ENCODE results near the gene SMARCA4. TPM values are rescaled to one million over a fixed set of nuclear protein-coding genes. Genes with fewer than 3 reads are reported as not detected.
A peak's percentile ranks its signal among the peaks of the same experiment; 100 is the strongest.

Gene SMARCA4
- total RNA-seq, 6 experiments from 2014 or later: 26.3 to 45.8 (median 27.7) TPM

DNA sequence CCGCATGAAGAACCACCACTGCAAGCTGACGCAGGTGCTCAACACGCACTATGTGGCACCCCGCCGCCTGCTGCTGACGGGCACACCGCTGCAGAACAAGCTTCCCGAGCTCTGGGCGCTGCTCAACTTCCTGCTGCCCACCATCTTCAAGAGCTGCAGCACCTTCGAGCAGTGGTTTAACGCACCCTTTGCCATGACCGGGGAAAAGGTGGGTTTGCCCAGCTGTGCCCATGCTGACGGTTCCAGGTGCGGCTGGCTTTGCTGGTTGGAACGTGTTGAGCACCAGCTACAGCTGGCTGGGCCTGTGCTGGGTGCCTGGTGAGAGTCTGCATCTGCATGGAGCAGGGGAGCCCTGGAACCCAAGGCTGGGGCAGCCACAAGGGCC is 60.9 kb downstream of the SMARCA4 start:
- no peak for ATAC-seq
- WGBS (ENCODE audit: insufficient coverage, low coverage, low lambda C conversion rate, missing lambda C conversion rate): no CpG with 5 or more reads among the region's 15 CpGs
- TF ChIP-seq POLR2A (IDR thresholded peaks at IDR 0.05) (no peak), CTCF (IDR thresholded peaks at IDR 0.05) (no peak)

GRCh38 chr19:11023016-11023415 is 62.2 kb downstream of the SMARCA4 start:
- Histone ChIP-seq H3K4me3 (no peak overlapping the region), H3K4me1 (peaks cover 0 to 6% (median 0%) of the 10 kb centered on the region in 4 donors), H3K27ac (no peak overlapping the region), H3K36me3 (peaks cover 0 to 68% (median 16%) of the 10 kb centered on the region in 4 donors), H3K9me3 (no peaks in the 10 kb centered on the region), H3K27me3 (no peaks in the 10 kb centered on the region)
- DNase-seq (no peak), ATAC-seq (no peak)
- WGBS (ENCODE audit: insufficient coverage, low coverage, low lambda C conversion rate, missing lambda C conversion rate): 58% methylated on average over 3 of the region's 11 CpGs
- TF ChIP-seq POLR2A (IDR thresholded peaks at IDR 0.05): no peak
- TF ChIP-seq CTCF (IDR thresholded peaks at IDR 0.05): no peak
- intact Hi-C loops (cut with DNase I): no loop called here

More for the DNA sequence above, 60.9 kb downstream of the SMARCA4 start:
- DNase-seq: no peak
- Histone ChIP-seq H3K27ac (no peak overlapping the region), H3K4me3 (no peak overlapping the region), H3K4me1 (peaks cover 0 to 6% (median 0%) of the 10 kb centered on the region in 4 donors), H3K9me3 (no peaks in the 10 kb centered on the region), H3K36me3 (peaks cover 0 to 55% (median 16%) of the 10 kb centered on the region in 4 donors), H3K27me3 (no peaks in the 10 kb centered on the region)
- intact Hi-C loops (cut with DNase I): no loop called here

- Histone ChIP-seq H3K27ac (no peak overlapping the region), H3K9me3 (no peaks in the 10 kb centered on the region), H3K27me3 (no peaks in the 10 kb centered on the region), H3K36me3 (peaks cover 0 to 71% (median 14%) of the 10 kb centered on the region in 4 donors), H3K4me1 (peaks cover 0 to 6% (median 0%) of the 10 kb centered on the region in 4 donors), H3K4me3 (no peak overlapping the region)
- no CpG with 5 or more reads among the region's 7 CpGs for WGBS (ENCODE audit: insufficient coverage, low coverage, low lambda C conversion rate, missing lambda C conversion rate)
- no peak for ATAC-seq
- intact Hi-C loops (cut with DNase I): no loop called here
- TF ChIP-seq CTCF (IDR thresholded peaks at IDR 0.05): no peak
- no peak for TF ChIP-seq POLR2A (IDR thresholded peaks at IDR 0.05)
- DNase-seq: no peak
These were observed 62.9 kb downstream of the SMARCA4 start for GRCh38 chr19:11023710-11024109.

DNA sequence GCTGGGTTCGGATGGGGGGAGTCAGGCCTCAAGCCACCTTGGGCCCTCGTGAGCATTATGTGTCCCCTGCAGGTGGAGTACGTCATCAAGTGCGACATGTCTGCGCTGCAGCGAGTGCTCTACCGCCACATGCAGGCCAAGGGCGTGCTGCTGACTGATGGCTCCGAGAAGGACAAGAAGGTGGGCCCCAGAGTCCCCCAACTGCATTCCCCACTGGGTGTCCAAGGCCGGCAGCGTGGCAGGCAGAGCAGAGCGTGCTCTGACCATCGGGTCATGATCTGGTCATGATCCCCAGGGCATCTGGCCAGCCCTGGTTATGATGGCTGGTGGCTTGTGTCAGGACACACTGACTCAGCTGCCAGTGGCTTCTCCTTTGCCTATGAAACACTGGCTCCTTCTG is 63.4 kb downstream of the SMARCA4 start:
- TF ChIP-seq POLR2A (IDR thresholded peaks at IDR 0.05): no peak
- DNase-seq (peak; percentile 82 to 90 (median 88)), ATAC-seq (peak; percentile 83 to 96 (median 87))
- intact Hi-C loops (cut with DNase I): no loop called here
- Histone ChIP-seq H3K4me1 (peaks cover 0 to 6% (median 0%) of the 10 kb centered on the region in 4 donors), H3K4me3 (no peak overlapping the region), H3K27me3 (no peaks in the 10 kb centered on the region), H3K9me3 (no peaks in the 10 kb centered on the region), H3K27ac (peak overlapping the region in 1 of 3 donors; percentile 25), H3K36me3 (peaks cover 0 to 68% (median 12%) of the 10 kb centered on the region in 4 donors)
- WGBS (ENCODE audit: insufficient coverage, low coverage, low lambda C conversion rate, missing lambda C conversion rate): 86% methylated on average over 1 of the region's 13 CpGs

DNA sequence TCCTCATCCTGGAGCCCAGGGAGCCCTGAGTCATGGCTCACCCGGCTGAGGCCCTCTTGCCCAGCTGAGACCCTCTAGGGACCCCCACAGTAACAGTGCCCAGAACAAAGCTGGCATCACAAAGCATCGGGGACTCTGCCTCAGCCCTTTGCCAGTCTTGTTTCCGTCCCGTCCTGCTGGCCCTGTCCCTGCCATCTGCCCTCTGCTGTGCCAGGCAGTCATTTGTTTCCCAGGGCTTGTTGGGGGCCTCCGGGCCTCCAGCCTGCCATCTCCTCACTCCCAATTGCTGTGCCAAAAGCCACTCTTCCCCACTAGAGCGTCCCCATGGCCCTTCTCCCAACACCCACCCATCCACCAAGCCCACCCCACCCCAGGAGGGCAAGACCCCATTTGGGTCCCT is 64.2 kb downstream of the SMARCA4 start:
- intact Hi-C loops (cut with DNase I): no loop called here
- peaks cover 0 to 6% (median 0%) of the 10 kb centered on the region in 4 donors for H3K4me1 ChIP-seq
- no peak for ATAC-seq
- H3K4me3 ChIP-seq: no peak overlapping the region
- DNase-seq: no peak
- H3K36me3 ChIP-seq: peaks cover 0 to 66% (median 9%) of the 10 kb centered on the region in 4 donors
- TF ChIP-seq POLR2A (IDR thresholded peaks at IDR 0.05) (no peak), CTCF (IDR thresholded peaks at IDR 0.05) (no peak)
- H3K27ac ChIP-seq: peak overlapping the region in 1 of 3 donors; percentile 49
- H3K27me3 ChIP-seq: no peaks in the 10 kb centered on the region
- WGBS (ENCODE audit: insufficient coverage, low coverage, low lambda C conversion rate, missing lambda C conversion rate): 100% methylated on average over 4 of the region's 6 CpGs
- no peaks in the 10 kb centered on the region for H3K9me3 ChIP-seq

Data from right lobe of liver (tissue), 6 donors.